Keratinocyte (primary cell): ENCODE measurements around the gene CST7. TPM values are rescaled to one million over a fixed set of nuclear protein-coding genes. Genes with fewer than 3 reads are reported as not detected.

ENCODE experiments used
- DNase-seq: peaks from one replicate; pipeline ENCODE4 v3.0.0-alpha.2; 2011; ENCODE audit warnings: low read depth, missing footprints, low spot score
- FAIRE-seq: peaks from 2 replicates; lab custom pipeline; 2011; peaks lifted over from hg19 to GRCh38; lab: Jason Lieb, UNC
- H2AFZ ChIP-seq: 2 replicates; pipeline ENCODE4 v1.6.0; 2012; ENCODE audit warnings: low read length, control low read depth, inconsistent platforms; ENCODE audit not compliant: control insufficient read depth
- H3K27ac ChIP-seq: 2 replicates; pipeline ENCODE4 v1.5.1; 2011; ENCODE audit warnings: low read length; ENCODE audit not compliant: control insufficient read depth, insufficient read depth
- H3K27me3 ChIP-seq: 3 replicates; pipeline ENCODE4 v1.6.0; 2011; ENCODE audit warnings: low read length; ENCODE audit not compliant: control insufficient read depth, insufficient read depth; ENCODE audit errors: extremely low read depth
- H3K36me3 ChIP-seq, 2 experiments: 2 replicates in 1 of 2; 3 replicates in 1 of 2; pipeline ENCODE4 v1.5.1; 2011; ENCODE audit warnings: low read length in 2 of 2, mild to moderate bottlenecking in 1 of 2; ENCODE audit not compliant: control insufficient read depth in 2 of 2, insufficient read depth in 2 of 2; ENCODE audit errors: extremely low read depth in 1 of 2
- H3K4me1 ChIP-seq: 3 replicates; pipeline ENCODE4 v1.5.1; 2011; ENCODE audit warnings: low read length; ENCODE audit not compliant: control insufficient read depth, insufficient read depth; ENCODE audit errors: extremely low read depth
- H3K4me2 ChIP-seq: 3 replicates; pipeline ENCODE4 v1.6.0; 2011; ENCODE audit warnings: low read depth, low read length; ENCODE audit not compliant: control insufficient read depth, insufficient read depth; ENCODE audit errors: extremely low read depth
- H3K4me3 ChIP-seq, 3 experiments: fragments of 200-600 bp in 1 of 3; sonication (generic) in 1 of 3; 2 replicates in 2 of 3; 3 replicates in 1 of 3; pipeline ENCODE4 v1.5.1; 2011 to 2016; ENCODE audit warnings: low read length in 3 of 3, mild to moderate bottlenecking in 3 of 3, control low read depth in 2 of 3, inconsistent platforms in 1 of 3, low read depth in 1 of 3, mixed read lengths in 1 of 3, mixed run types in 1 of 3, moderate library complexity in 1 of 3; ENCODE audit not compliant: control insufficient read depth in 2 of 3, insufficient read depth in 2 of 3; ENCODE audit errors: extremely low read depth in 1 of 3
- H3K79me2 ChIP-seq: 2 replicates; pipeline ENCODE4 v1.6.0; 2012; ENCODE audit warnings: low read length; ENCODE audit not compliant: control insufficient read depth, insufficient read depth
- H3K9ac ChIP-seq: 3 replicates; pipeline ENCODE4 v1.6.0; 2011; ENCODE audit warnings: low read length; ENCODE audit not compliant: control insufficient read depth, insufficient read depth; ENCODE audit errors: extremely low read depth
- H3K9me1 ChIP-seq: 3 replicates; pipeline ENCODE4 v1.6.0; 2011; ENCODE audit warnings: low read length; ENCODE audit not compliant: control insufficient read depth, insufficient read depth; ENCODE audit errors: extremely low read depth
- H3K9me3 ChIP-seq: 2 replicates; pipeline ENCODE4 v1.5.1; 2012; ENCODE audit warnings: low read depth, low read length; ENCODE audit not compliant: control insufficient read depth
- H4K20me1 ChIP-seq: 3 replicates; pipeline ENCODE4 v1.6.0; 2011; ENCODE audit warnings: low read length; ENCODE audit not compliant: control insufficient read depth, insufficient read depth; ENCODE audit errors: extremely low read depth
- EZH2 ChIP-seq: IDR thresholded peaks from one replicate; pipeline ENCODE4 v1.6.1; 2012; ENCODE audit warnings: inconsistent platforms, mild to moderate bottlenecking, low read length, moderate library complexity
- dilution Hi-C: fragments of 300-500 bp; cut with MboI; formaldehyde crosslinking; loops from one replicate; pipeline ENCODE4 v1.7.0; 2020; ENCODE audit warnings: low sequenced_read_pairs; ENCODE audit not compliant: extremely low pct_ligation_motif_present
- polyA plus RNA-seq, 5 experiments: library from polyadenylated mRNA; depleted of rRNA in 3 of 5; stranded (reverse) in 3 of 5; stranded (forward) in 1 of 5; unstranded in 1 of 5; fragments of >200 nt; gene quantifications; 1 replicate in 1 of 5; 2 replicates in 3 of 5; 3 replicates in 1 of 5; pipeline versions ENCODE4 v1.2.1 to v1.2.3, GENCODE V29; 2011 to 2012; ENCODE audit warnings: missing spikeins in 2 of 5, low read depth in 1 of 5, low replicate concordance in 1 of 5
- TF ChIP-seq, protein P1 (sequence below), 3 experiments: IDR thresholded peaks in 1 of 3; conservative IDR thresholded peaks in 1 of 3; optimal IDR thresholded peaks in 1 of 3; 2 replicates in 2 of 3; 3 replicates in 1 of 3; pipeline versions ENCODE3 to v1.5.1; 2011; ENCODE audit warnings: low read length in 3 of 3, mild to moderate bottlenecking in 3 of 3, moderate library complexity in 2 of 3, control low read depth in 1 of 3, inconsistent platforms in 1 of 3; ENCODE audit not compliant: insufficient read depth in 2 of 3; ENCODE audit errors: extremely low read depth in 1 of 3

Gene CST7
- polyA plus RNA-seq, 1 donor (not counting 4 experiments of a cell fraction or from before 2014, with no cell fraction given), result not detected

DNA sequence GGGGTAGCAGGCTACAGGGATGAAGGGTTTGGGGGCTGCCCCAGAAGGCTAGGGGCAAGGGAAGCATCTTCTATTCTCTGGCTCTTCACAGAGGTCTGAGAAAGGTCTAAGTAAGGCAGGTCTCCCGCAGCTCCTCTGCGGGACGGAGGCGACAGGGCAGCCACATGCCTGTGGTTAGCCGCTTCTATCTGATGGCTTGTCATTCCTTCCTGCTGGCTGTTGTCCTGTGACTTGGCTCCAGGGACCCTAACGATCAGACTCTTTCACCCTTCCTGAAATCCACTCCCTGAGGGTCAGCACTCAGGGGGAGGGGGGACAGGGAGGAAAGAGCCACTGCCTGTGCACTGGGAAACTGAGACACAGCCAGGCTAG, 673 bp downstream of the CST7 start:
- H3K36me3 ChIP-seq, result no peaks in the 10 kb centered on the region
- no peak overlapping the region for H2AFZ ChIP-seq
- no peak overlapping the region for H3K27ac ChIP-seq
- H3K4me2 ChIP-seq, result no peak overlapping the region
- no peak for DNase-seq
- H3K79me2 ChIP-seq, result no peaks in the 10 kb centered on the region
- no peaks in the 10 kb centered on the region for H3K9me3 ChIP-seq
- no peak overlapping the region for H3K4me3 ChIP-seq
- FAIRE-seq, result no peak
- no peak overlapping the region for H3K9ac ChIP-seq
- no peaks in the 10 kb centered on the region for H3K4me1 ChIP-seq
- H3K9me1 ChIP-seq, result no peaks in the 10 kb centered on the region
- TF ChIP-seq, protein P1, sequence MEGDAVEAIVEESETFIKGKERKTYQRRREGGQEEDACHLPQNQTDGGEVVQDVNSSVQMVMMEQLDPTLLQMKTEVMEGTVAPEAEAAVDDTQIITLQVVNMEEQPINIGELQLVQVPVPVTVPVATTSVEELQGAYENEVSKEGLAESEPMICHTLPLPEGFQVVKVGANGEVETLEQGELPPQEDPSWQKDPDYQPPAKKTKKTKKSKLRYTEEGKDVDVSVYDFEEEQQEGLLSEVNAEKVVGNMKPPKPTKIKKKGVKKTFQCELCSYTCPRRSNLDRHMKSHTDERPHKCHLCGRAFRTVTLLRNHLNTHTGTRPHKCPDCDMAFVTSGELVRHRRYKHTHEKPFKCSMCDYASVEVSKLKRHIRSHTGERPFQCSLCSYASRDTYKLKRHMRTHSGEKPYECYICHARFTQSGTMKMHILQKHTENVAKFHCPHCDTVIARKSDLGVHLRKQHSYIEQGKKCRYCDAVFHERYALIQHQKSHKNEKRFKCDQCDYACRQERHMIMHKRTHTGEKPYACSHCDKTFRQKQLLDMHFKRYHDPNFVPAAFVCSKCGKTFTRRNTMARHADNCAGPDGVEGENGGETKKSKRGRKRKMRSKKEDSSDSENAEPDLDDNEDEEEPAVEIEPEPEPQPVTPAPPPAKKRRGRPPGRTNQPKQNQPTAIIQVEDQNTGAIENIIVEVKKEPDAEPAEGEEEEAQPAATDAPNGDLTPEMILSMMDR (optimal IDR thresholded peaks at IDR 0.05 in 1 of 3, IDR thresholded peaks at IDR 0.05 in 1 of 3, conservative IDR thresholded peaks at IDR 0.05 in 1 of 3; ENCODE audit: extremely low read depth in 1 of 3, insufficient read depth in 2 of 3, low read length in 3 of 3), result no peak
- no peak for TF ChIP-seq EZH2
- H4K20me1 ChIP-seq, result no peaks in the 10 kb centered on the region
- dilution Hi-C loops, result no loop called here
- H3K27me3 ChIP-seq, result no peaks in the 10 kb centered on the region

DNA sequence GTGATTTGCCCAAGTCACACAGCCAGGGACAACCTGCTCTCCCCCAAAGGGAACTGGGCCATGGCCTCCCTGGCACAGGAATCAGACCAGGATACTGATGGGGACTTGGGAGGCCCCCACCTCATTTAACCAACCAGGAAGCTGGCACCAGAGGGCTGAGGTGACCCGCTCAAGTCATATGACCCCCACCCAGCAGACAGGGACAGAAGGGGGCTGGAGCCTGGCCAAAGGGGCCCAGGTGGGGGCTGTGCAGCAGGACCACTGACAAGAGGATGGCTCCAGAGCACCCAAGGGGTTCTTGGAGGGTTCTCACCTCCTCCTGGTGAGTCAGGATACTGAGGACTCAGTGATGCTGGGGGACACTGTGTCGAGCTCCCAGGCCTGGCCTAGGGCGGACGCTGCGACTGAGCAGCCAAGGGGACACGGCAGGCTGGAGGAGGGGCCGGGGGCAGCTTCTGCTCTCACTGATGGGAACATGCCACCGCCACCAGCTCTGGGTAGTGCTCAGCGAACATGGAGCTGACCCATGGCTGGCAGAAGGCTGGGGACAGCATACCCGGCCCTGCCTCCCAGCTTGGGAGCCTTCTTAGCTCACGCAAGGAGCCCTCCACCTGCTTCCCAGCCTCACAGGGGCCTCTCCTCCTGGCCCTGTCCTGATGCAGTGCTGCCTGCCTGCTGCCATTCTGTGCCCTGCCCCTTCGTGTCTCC, 1.2 kb downstream of the CST7 start:
- FAIRE-seq (no peak), DNase-seq (no peak)
- Histone ChIP-seq H3K4me2 (no peak overlapping the region), H3K9me3 (no peaks in the 10 kb centered on the region), H4K20me1 (no peaks in the 10 kb centered on the region), H3K4me1 (no peaks in the 10 kb centered on the region), H2AFZ (no peak overlapping the region), H3K36me3 (no peaks in the 10 kb centered on the region), H3K27ac (no peak overlapping the region), H3K9me1 (no peaks in the 10 kb centered on the region), H3K4me3 (no peak overlapping the region), H3K27me3 (no peaks in the 10 kb centered on the region), H3K79me2 (no peaks in the 10 kb centered on the region), H3K9ac (no peak overlapping the region)
- TF ChIP-seq EZH2, result no peak
- TF ChIP-seq, protein P1 (optimal IDR thresholded peaks at IDR 0.05 in 1 of 3, IDR thresholded peaks at IDR 0.05 in 1 of 3, conservative IDR thresholded peaks at IDR 0.05 in 1 of 3; ENCODE audit: extremely low read depth in 1 of 3, insufficient read depth in 2 of 3, low read length in 3 of 3), result no peak
- dilution Hi-C loops, result no loop called here
